Uterus (tissue), 2 donors: Measurements from ENCODE around the gene TUT7.

ENCODE experiments used
- CTCF ChIP-seq, 4 experiments: fragments of 200-600 bp in 2 of 4; fragments of 450-650 bp in 2 of 4; sonication (generic) in 2 of 4; IDR thresholded peaks; one replicate each; pipeline ENCODE4 v1.5.1; 2016 to 2019; ENCODE audit warnings: antibody characterized with exemption in 4 of 4, mild to moderate bottlenecking in 2 of 4, moderate library complexity in 1 of 4
- POLR2A ChIP-seq, 2 donors: fragments of 450-650 bp; IDR thresholded peaks; one replicate each; pipeline ENCODE4 v1.6.1; 2016; ENCODE audit warnings: antibody characterized with exemption in 2 of 2, mild to moderate bottlenecking in 1 of 2, moderate library complexity in 1 of 2

DNA sequence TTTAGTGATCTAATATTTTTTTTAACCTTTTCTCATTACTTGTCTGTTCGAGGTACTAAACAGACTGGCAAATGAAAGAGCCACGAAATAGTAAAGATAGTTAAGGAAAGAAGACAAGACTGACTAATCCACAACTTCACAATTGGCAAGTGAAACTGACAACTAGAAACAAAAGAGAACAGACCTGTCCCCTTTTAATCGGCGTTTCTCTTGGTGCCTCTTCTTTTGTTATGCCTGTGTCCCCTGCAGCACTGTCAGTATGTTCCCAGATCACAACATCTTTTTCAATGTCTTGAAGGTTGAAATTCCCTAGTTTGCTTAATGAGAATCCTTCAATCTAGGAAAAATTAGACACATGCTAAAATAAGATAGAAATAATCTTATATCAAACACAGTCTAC, 26.1 kb downstream of the TUT7 start:
- TF ChIP-seq CTCF (IDR thresholded peaks at IDR 0.05) (no peak), POLR2A (IDR thresholded peaks at IDR 0.05) (no peak)
